NCI-H1417 (cell line): ENCODE measurements around the gene SNRNP48.

Experiments
- DNase-seq, 3 experiments: peaks; one replicate each; lab custom pipeline; 2025; lab: John Stamatoyannopoulos, UW

The SNRNP48 gene

GRCh38 chr6:7642791-7643190 lies 52.8 kb downstream of the SNRNP48 start:
- DNase-seq: no peak

DNA sequence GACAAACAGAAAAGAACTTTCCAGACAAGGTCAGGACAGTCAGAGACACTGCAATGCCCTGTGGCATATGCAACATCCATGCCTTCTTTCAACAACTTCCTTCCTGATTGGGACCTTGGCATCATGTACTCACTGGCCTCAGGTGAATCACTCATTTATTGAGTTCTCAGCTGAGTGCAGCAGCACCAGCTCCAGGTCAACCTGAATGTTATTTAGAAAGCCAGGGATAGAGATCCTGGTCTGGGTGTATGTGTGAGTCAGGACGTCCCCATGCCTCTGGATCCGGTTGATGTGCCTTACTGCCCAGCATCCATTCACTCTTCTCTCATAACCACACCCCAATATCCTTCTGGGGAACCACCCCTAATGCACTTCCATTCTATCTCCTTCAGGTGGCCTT lies 54.4 kb downstream of the SNRNP48 start:
- DNase-seq: no peak

DNA sequence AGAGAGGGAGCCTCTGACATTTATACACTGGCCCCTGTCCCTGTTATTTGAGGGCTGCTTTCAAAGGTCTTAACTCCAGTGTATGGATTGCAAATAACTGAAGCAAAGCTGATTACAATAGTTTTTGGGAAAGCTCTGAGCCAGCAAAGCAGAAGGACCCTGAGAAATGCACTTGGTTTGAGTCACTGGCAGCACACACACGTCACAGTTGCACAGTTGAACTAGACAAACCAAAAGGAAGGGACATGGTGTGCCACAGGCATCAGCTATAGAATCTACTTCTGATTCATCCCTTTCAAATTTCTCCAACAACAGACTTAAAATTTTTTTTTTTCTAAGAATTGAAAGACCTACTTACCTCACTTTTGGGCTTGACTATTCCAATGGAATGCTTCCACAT lies 56.4 kb downstream of the SNRNP48 start:
- no peak for DNase-seq

DNA sequence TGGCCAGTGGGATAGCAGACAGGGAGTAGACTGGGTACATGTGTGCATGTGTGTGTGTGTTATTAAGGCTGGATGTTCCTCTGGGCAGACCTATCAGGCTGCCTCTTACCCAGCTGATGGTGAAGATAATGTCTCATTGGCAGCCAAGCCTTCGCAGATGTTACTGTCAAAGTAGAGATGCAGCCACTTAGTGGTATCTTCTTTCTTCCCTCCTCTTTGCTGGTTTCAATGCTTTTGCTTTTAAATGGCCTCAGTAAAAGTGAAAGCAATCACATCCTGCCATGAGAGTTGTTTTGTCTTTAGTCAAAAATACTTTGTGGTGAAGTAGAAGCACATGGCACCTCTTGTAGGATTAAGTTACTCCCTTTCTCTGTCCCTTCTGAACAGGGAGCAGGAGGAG lies 57.5 kb downstream of the SNRNP48 start:
- DNase-seq: peak in 1 of 3 experiments; percentile 6

- no peak for DNase-seq
Observed at GRCh38 chr6:7649037-7649810, 59.2 kb downstream of the SNRNP48 start.

GRCh38 chr6:7650878-7651277 lies 60.9 kb downstream of the SNRNP48 start:
- DNase-seq: no peak

DNA sequence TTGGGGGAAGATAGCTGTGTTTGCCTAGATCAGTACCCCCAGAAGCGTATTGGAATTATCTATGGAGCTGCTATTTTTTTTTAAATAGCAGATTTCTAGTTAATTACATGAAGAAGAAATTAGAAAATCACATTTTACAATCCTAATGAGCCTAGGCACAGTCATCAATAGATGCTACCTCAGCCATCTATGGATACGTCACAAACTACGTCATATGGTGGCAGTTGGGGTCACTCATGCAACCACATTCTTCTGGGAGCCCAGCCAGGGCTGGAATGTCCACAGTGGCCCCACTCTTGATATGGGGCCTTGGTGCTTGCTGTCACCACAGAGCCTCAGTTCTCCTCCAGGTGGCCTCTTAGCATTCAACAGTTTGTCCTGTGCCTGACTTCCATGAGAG lies 63.0 kb downstream of the SNRNP48 start:
- no peak for DNase-seq

GRCh38 chr6:7656355-7656754 lies 66.4 kb downstream of the SNRNP48 start:
- no peak for DNase-seq

DNA sequence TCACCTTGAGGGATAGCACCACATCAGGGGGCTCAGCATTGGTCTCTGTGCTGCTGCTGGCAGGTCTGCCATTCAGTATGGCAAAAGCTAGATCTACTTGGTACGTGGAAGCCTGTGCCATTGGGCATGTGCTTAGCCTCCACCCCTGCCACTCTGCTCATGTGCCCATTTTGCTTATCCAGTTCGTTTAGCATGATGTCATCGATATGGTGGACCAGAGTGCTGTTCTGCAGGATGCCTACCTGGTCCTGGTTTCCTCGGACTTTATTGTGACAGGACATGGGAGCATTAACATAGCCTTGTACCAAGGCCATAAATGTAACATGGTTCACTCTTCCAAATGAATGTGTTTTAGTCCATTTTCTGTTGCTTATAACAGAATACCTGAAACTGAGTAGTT lies 68.5 kb downstream of the SNRNP48 start:
- DNase-seq: no peak

DNA sequence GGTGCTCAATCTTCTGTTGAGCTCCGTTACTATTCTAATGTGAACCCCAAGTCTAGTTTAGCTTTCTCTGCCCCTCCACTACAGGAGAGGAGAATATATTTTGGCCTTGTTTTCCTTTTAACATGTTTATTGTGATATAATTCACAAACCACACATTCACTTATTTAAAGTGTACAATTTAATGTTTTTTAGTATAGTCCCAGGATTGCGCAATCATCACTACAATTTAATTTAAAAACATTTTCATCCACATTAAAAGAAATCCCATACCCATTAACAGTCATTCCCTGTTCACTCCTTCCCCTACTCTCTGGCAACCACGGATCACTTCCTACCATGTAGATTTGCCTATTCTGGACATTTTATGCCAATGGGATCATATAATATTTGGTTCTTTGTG lies 71.4 kb downstream of the SNRNP48 start:
- DNase-seq: no peak
